Stimulated activated CD4-positive, alpha-beta T cell treated with anti-CD3 and anti-CD28 coated beads, Interleukin-2, amount 100 ng/mL, for 4 hours (primary cell): ENCODE results near the gene DPH1.

Experiments
- DNase-seq: peaks from one replicate; pipeline ENCODE4 v3.0.0-alpha.2; 2020; ENCODE audit warnings: low read depth

DPH1 gene

GRCh38 chr17:2082003-2082781 lies 52.2 kb downstream of the DPH1 start:
- no peak for DNase-seq

DNA sequence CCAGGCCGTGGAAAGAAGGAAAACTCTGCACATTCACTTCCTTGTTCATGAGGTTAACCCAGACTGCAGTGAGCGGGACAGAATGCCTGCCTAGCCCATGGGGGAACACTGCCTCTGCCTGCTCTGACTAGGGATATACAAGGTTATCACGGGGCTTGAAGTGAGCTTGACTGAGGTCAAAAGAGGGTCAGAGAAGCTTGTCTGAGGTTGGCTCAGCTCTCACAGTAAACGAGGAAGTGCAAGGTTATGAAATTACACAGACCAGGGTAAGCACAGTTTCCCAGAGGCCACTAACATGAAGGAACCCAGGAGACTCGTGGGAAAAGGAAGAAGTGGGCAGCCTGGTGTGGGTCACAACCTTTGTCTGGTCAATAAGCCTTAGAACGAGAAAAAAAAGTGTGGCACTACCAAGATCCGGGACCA lies 53.7 kb downstream of the DPH1 start:
- no peak for DNase-seq

DNA sequence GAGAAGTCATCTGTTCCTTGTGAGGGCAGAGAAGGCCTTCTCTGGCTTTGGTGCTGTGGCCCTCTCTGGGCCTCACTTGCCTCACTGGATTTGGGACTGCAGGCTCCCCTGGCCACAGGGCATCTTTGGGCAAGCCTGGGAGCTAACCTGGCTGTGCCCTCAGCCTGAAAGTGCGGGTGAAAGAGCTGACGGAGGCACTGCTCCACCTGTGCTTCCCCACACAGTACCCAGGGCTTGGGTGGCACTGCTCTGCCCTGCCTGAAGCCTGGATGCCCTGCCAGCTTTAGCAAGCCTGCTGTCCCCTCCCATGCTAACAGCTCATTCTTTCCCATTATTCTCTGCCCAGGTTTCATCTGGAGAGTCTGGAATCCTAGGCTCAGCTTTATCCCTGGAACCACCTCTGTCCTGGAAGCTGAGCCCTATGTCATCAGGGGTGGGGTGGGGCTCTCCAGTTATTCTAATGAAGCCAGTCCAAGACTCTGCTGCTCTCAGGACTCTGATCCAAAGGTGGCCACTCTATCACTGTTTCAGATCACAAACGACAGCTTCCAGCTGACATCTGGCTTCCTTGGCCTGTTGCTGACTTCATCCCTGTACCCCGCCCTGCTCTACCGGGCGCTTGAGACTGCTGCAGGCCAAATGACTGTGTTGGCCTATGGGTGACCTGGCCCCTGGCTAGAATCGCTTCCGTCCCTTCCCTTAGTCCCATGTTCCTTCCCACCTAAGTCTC lies 54.2 kb downstream of the DPH1 start:
- DNase-seq: no peak

DNA sequence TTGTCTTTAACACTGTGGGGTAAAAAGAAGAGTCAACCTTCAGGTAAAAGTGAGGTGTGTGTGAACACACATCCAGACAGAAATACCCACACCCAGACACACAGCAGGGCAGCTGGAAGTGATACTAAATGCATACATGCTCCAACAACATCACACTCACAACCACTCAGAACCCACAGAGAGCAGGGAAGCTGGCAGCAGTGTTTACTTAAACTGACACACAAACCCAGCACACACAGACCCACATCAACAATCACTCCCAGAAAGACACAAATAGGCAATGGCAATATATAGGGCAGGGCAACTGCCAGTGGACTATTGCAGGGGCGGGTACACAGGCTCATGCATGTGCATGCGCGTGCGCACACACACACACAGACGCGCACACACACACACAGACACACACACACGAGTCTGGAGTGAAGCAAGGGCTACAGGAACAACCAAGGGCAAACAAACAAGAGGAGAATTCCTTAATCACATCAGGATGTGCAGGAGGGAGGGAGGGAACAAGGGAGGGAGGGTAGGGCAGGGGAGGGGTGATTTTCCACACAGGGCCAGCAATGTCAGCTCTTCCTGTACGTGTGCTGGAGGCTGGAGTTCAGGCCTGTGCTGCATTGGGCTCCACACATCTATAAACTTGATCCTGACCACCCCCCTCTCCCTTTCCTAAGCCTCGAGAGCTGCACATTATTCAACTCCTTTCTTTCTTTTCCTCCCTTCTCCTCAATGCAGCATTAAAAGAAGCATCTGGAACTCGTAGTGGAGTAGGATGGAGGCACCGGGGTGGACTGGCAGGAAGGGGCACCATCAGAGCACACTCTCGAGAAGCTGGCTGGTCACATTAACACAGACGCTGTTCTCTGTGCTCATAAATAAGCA lies 55.1 kb downstream of the DPH1 start:
- DNase-seq: no peak

DNA sequence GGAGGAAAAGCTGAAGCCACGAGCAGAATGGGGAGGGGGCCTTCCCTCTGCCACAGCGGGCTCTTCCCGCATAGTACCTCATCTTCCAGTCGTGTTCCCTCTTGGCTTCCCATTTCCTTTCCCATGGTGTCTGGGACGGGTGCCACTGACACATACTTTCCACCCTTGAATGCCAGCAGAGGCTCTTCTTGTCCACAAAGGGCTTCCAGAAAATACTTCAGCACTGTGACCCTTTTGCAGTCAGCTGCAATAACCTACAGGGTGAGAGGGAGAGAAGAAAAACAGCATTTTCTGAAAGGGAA lies 55.6 kb downstream of the DPH1 start:
- no peak for DNase-seq

- no peak for DNase-seq
These were observed 56.4 kb downstream of the DPH1 start for GRCh38 chr17:2086306-2086705.

- DNase-seq: peak; percentile 17
These were observed 57.8 kb downstream of the DPH1 start for GRCh38 chr17:2087597-2088211.

GRCh38 chr17:2089021-2089422 lies 59.1 kb downstream of the DPH1 start:
- DNase-seq: no peak

DNA sequence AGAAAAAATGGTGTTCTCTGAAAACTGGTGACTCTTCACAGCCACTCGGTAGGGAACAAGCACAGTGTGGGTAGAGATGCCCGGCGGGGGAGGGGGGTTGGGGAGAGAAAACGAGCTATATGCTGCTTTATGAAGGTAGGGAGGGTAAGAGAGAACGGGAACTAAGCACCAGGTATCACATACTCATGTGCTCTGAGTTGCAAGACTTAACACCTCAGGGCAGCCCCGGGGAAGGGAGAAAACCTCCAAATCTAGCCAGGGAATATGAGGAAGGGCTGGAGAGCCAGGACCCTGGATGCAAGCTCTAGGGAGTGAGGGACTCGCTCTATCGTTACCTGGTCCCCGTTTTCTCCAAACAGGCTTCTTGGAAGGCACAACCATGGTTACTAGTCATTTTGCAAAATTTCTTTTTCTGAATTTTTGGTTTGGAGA lies 60.3 kb downstream of the DPH1 start:
- peak; percentile 27 for DNase-seq

DNA sequence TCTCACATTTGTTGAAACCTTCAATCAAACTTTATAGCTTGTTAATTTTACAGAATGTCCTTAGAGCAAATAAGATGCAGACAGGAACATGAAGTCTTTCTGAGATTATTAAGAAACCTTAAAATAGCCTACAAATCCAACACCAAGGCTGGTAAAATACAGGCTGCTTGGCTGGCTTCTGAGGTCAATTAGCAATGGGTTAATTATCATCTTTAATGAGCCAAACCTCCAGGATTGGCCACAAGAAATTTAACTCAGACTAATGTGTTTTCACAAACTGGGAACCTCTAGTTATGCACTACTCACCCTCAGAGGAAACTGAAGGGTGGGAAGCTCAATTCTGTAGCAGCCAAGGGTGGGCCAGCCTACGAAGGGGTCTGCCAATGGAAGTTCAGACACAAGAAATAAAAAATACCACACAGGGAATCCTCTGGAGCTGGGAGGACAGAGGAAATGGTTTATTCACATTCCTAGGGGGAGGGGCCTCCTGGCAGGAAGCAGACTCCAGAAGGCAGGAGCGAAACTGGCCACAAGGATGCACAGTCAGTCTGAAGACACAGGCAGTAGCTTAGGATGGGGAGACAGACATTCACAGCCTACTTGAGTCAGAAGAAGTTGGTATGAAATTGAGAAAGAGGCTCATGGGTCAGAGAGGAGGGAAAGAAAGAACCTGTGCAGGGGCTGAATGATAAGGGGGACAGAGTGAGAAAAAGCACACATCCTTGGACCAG lies 61.0 kb downstream of the DPH1 start:
- no peak for DNase-seq

- DNase-seq: no peak
These were observed 62.3 kb downstream of the DPH1 start for GRCh38 chr17:2092253-2092652.

DNA sequence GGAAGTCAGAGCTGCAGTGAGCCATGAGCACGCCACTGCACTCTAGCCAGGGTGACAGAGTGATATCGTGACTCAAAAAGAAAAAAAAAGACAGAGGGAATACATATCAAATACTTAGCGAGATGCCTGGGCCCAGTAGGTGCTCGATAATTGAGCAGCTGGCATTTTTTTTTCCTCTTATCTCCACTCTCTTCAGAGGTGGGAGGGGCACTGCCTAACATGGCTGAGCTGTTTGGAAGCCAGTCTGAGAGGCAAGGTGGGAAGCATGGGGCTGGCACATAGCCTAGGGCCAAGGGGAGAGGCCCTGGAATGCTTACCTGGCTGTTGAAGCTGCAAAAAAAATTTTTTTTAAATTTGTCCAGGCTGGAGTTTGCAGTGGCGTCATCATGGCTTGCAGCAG lies 63.4 kb downstream of the DPH1 start:
- no peak for DNase-seq
